Liver (tissue), 3 donors: ENCODE results near the gene PRRT1B.

ENCODE experiments used
- ATF3 ChIP-seq: IDR thresholded peaks from 2 replicates; pipeline ENCODE4 v1.6.1; 2016; ENCODE audit warnings: antibody characterized with exemption
- CTCF ChIP-seq: fragments of 150-350 bp; IDR thresholded peaks from 2 replicates; pipeline ENCODE4 v1.5.1; 2017; ENCODE audit warnings: improper control_type of control experiment, low read depth, low read length; ENCODE audit not compliant: missing input control
- FOXA1 ChIP-seq: IDR thresholded peaks from 2 replicates; pipeline ENCODE4 v1.6.1; 2016; ENCODE audit warnings: antibody characterized with exemption
- JUND ChIP-seq, 2 donors: IDR thresholded peaks; 2 replicates each; pipeline ENCODE4 v1.6.1; 2016; ENCODE audit warnings: antibody characterized with exemption in 2 of 2
- RAD21 ChIP-seq, 2 donors: IDR thresholded peaks; 2 replicates each; pipeline ENCODE4 v1.6.1; 2016; ENCODE audit warnings: antibody characterized with exemption in 2 of 2, mild to moderate bottlenecking in 2 of 2
- REST ChIP-seq: IDR thresholded peaks from 2 replicates; pipeline ENCODE4 v1.6.1; 2016; ENCODE audit warnings: antibody characterized with exemption, mild to moderate bottlenecking
- RXRA ChIP-seq, 2 donors: IDR thresholded peaks; 2 replicates each; pipeline ENCODE4 v1.6.1; 2017 to 2018; ENCODE audit warnings: antibody characterized with exemption in 2 of 2, mild to moderate bottlenecking in 1 of 2
- TAF1 ChIP-seq: conservative IDR thresholded peaks from 2 replicates; pipeline ENCODE4 v1.6.1; 2016; ENCODE audit warnings: antibody characterized with exemption, mild to moderate bottlenecking
- YY1 ChIP-seq: IDR thresholded peaks from 2 replicates; pipeline ENCODE4 v1.6.1; 2016; ENCODE audit warnings: antibody characterized with exemption, mild to moderate bottlenecking
- TF ChIP-seq, protein P1 (sequence below): IDR thresholded peaks from 2 replicates; pipeline ENCODE4 v1.6.1; 2016; ENCODE audit warnings: antibody characterized with exemption
- donor health status: healthy.
- donor health status: healthy.

GRCh38 chr9:131499254-131499767, 46.0 kb upstream of the PRRT1B start:
- TF ChIP-seq CTCF (no peak), ATF3 (no peak), REST (no peak), RAD21 (IDR thresholded peaks at IDR 0.05) (no peak), YY1 (no peak), TAF1 (no peak), JUND (IDR thresholded peaks at IDR 0.05) (no peak), FOXA1 (no peak), RXRA (IDR thresholded peaks at IDR 0.05) (no peak)
- TF ChIP-seq, protein P1, sequence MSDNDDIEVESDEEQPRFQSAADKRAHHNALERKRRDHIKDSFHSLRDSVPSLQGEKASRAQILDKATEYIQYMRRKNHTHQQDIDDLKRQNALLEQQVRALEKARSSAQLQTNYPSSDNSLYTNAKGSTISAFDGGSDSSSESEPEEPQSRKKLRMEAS: no peak
